ENCODE measurements around the gene CYP2W1. TPM values are rescaled to one million over a fixed set of nuclear protein-coding genes. Genes with fewer than 3 reads are reported as not detected.

The CYP2W1 gene
- total and polyA plus RNA-seq, 2 donors (not counting 3 experiments of a cell fraction or from before 2014, with no cell fraction given) = not detected

GRCh38 chr7:1031716-1032455 is 48.9 kb downstream of the CYP2W1 start:
- H3K36me3 ChIP-seq (ENCODE audit: control insufficient read depth in 2 of 2, extremely low read depth in 1 of 2, insufficient read depth in 2 of 2, low read length in 2 of 2) = no peaks in the 10 kb centered on the region
- no peaks in the 10 kb centered on the region for H3K9me1 ChIP-seq (replicated peaks; ENCODE audit: control insufficient read depth, extremely low read depth, insufficient read depth, low read length)
- dilution Hi-C loops (cut with MboI; ENCODE audit: extremely low pct_ligation_motif_present, low sequenced_read_pairs) = no loop called here
- no peak overlapping the region for H3K9ac ChIP-seq (replicated peaks; ENCODE audit: extremely low read depth, insufficient read depth, low read length)
- FAIRE-seq = no peak
- no TSS peak for BruUV-seq (replicated peaks)
- H2AFZ ChIP-seq (ENCODE audit: low read depth, low read length) = no peak overlapping the region
- H3K4me1 ChIP-seq (ENCODE audit: control insufficient read depth, extremely low read depth, insufficient read depth, low read length) = peaks cover 8% of the 10 kb centered on the region
- DNase-seq (ENCODE audit: low read depth, low spot score) = no peak
- POLR2A ChIA-PET = no interaction called here
- no peak overlapping the region for H3K4me3 ChIP-seq (replicated peaks in 1 of 3; ENCODE audit: insufficient read depth in 1 of 3, low read depth in 1 of 3, low read length in 3 of 3)
- H3K27ac ChIP-seq (ENCODE audit: insufficient read depth, low read depth, low read length) = no peak overlapping the region
- H3K9me3 ChIP-seq (replicated peaks; ENCODE audit: control insufficient read depth, insufficient read depth, low read length) = no peaks in the 10 kb centered on the region
- CTCF ChIA-PET = no interaction called here
- TF ChIP-seq FOS (IDR thresholded peaks at IDR 0.05; ENCODE audit: borderline replicate concordance, insufficient read depth, low read length) = no peak
- TF ChIP-seq POLR2AphosphoS5 (IDR thresholded peaks at IDR 0.05; ENCODE audit: insufficient read depth, low read depth, low read length) = no peak
- TF ChIP-seq MAX (IDR thresholded peaks at IDR 0.05; ENCODE audit: insufficient read depth, insufficient read length) = no peak
- no peak for TF ChIP-seq POLR2A (IDR thresholded peaks at IDR 0.05; ENCODE audit: low read depth, low read length)
- TF ChIP-seq, protein P1, sequence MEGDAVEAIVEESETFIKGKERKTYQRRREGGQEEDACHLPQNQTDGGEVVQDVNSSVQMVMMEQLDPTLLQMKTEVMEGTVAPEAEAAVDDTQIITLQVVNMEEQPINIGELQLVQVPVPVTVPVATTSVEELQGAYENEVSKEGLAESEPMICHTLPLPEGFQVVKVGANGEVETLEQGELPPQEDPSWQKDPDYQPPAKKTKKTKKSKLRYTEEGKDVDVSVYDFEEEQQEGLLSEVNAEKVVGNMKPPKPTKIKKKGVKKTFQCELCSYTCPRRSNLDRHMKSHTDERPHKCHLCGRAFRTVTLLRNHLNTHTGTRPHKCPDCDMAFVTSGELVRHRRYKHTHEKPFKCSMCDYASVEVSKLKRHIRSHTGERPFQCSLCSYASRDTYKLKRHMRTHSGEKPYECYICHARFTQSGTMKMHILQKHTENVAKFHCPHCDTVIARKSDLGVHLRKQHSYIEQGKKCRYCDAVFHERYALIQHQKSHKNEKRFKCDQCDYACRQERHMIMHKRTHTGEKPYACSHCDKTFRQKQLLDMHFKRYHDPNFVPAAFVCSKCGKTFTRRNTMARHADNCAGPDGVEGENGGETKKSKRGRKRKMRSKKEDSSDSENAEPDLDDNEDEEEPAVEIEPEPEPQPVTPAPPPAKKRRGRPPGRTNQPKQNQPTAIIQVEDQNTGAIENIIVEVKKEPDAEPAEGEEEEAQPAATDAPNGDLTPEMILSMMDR (IDR thresholded peaks at IDR 0.05; ENCODE audit: extremely low read depth in 1 of 2, insufficient read depth in 1 of 2, low read depth in 1 of 2, low read length in 2 of 2) = no peak
- TF ChIP-seq EZH2 (IDR thresholded peaks at IDR 0.05; ENCODE audit: borderline replicate concordance, low read depth, low read length, severe bottlenecking) = no peak
- no peak for TF ChIP-seq JUN (IDR thresholded peaks at IDR 0.05; ENCODE audit: borderline replicate concordance, insufficient read depth, insufficient read length, low read depth)
- TF ChIP-seq MYC (IDR thresholded peaks at IDR 0.05; ENCODE audit: low read depth, low read length) = no peak
- TF ChIP-seq GATA2 (IDR thresholded peaks at IDR 0.05; ENCODE audit: insufficient read depth, insufficient read length, low read depth, low read length) = no peak
- no peak overlapping the region for H3K4me2 ChIP-seq (ENCODE audit: insufficient read depth, low read length)
- H3K79me2 ChIP-seq (ENCODE audit: control insufficient read depth, insufficient read depth, low read length) = peaks cover 2% of the 10 kb centered on the region
- H3K27me3 ChIP-seq (ENCODE audit: control insufficient read depth in 2 of 2, insufficient read depth in 2 of 2, low read length in 2 of 2) = no peaks in the 10 kb centered on the region
- intact Hi-C loops (cut with micrococcal nuclease) = no loop called here
- no peaks in the 10 kb centered on the region for H4K20me1 ChIP-seq (replicated peaks; ENCODE audit: control insufficient read depth, extremely low read depth, insufficient read depth, low read length)

Measured in endothelial cell of umbilical vein (primary cell).